Measurements from ENCODE around the gene RYR3. TPM values are rescaled to one million over a fixed set of nuclear protein-coding genes. Genes with fewer than 3 reads are reported as not detected.

The RYR3 gene
- total and polyA plus RNA-seq, 2 of the 13 experiments (the other 11 are each of a cell fraction or from before 2014, with no cell fraction given): not detected

GRCh38 chr15:33639051-33639450 lies 328.3 kb downstream of the RYR3 start:
- H4K20me1 ChIP-seq (ENCODE audit: insufficient read depth, low read length): no peaks in the 10 kb centered on the region
- no peak overlapping the region for H3K4me3 ChIP-seq (replicated peaks in 1 of 3; ENCODE audit: insufficient read depth in 1 of 3, low read depth in 2 of 3, low read length in 3 of 3)
- FAIRE-seq: no peak
- intact Hi-C loops (cut with micrococcal nuclease; ENCODE audit: unreplicated experiment) (no loop called here), in situ Hi-C loops (cut with HindIII; ENCODE audit: extremely low pct_ligation_motif_present, low pct_unique_long_range_greater_than_20kb) (no loop called here)
- no peak overlapping the region for H3K9ac ChIP-seq (ENCODE audit: insufficient read depth, low read depth, low read length)
- H3K4me1 ChIP-seq (ENCODE audit: insufficient read depth, low read length): no peaks in the 10 kb centered on the region
- H2AFZ ChIP-seq (ENCODE audit: low read length): no peak overlapping the region
- H3K27me3 ChIP-seq (ENCODE audit: control insufficient read depth in 1 of 2, insufficient read depth in 2 of 2, low read length in 2 of 2): peaks cover 0 to 20% of the 10 kb centered on the region in 2 experiments; a peak in 2 of 5 replicates
- BruUV-seq (replicated peaks): no TSS peak
- no peak for ATAC-seq
- DNase-seq (ENCODE audit: low spot score): no peak
- no peaks in the 10 kb centered on the region for H3K79me2 ChIP-seq (ENCODE audit: insufficient read depth, low read length)
- H3K36me3 ChIP-seq (replicated peaks in 1 of 2; ENCODE audit: control insufficient read depth in 1 of 2, insufficient read depth in 2 of 2, low read length in 2 of 2): no peaks in the 10 kb centered on the region
- H3K4me2 ChIP-seq (ENCODE audit: low read depth, low read length): no peak overlapping the region
- no peak overlapping the region for H3K27ac ChIP-seq (ENCODE audit: extremely low read length, insufficient read depth, low read length)
- WGBS (ENCODE audit: low lambda C conversion rate): 22% methylated on average over 4 of the region's 4 CpGs
- no peak for TF ChIP-seq HOXD1 (CRISPR knock-in tag; IDR thresholded peaks at IDR 0.05)
- no peak for TF ChIP-seq ARNTL (CRISPR knock-in tag; IDR thresholded peaks at IDR 0.05)
- no peak for TF ChIP-seq ZNF782 (CRISPR knock-in tag; IDR thresholded peaks at IDR 0.05; ENCODE audit: borderline replicate concordance)
- TF ChIP-seq CBX2 (IDR thresholded peaks at IDR 0.05; ENCODE audit: low read depth, low read length): no peak
- no peak for TF ChIP-seq CBX2 (CRISPR knock-in tag; IDR thresholded peaks at IDR 0.05; ENCODE audit: low read depth)
- TF ChIP-seq ZNF275 (CRISPR knock-in tag; IDR thresholded peaks at IDR 0.05; ENCODE audit: borderline replicate concordance): no peak
- no peak for TF ChIP-seq MIER2 (CRISPR knock-in tag; IDR thresholded peaks at IDR 0.05)
- H3K9me3 ChIP-seq (ENCODE audit: low read length): no peaks in the 10 kb centered on the region
- ChIA-PET CTCF (ENCODE audit: low intra/inter-chr PET ratio, low total read pairs) (no interaction called here), POLR2A (no interaction called here)

DNA sequence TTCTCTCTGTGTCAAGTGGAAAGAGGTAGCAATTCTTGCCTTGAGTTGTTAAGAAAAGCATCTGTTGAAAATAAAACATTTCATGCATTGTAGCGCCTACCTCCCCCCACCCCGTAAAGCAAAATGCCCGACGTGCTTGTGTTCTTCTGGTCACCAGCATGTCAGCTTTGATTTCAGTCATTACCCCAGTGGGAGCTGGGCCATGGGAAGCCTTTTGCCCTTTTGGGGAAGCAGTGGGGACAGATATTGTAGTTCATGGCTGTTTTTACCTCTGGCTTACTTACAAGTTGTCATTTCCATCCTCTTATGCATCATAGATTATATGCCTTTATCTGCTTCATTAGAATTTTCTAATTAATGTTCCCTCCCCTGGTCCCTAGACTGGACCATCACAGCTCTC lies 328.7 kb downstream of the RYR3 start:
- in situ Hi-C loops (cut with HindIII; ENCODE audit: extremely low pct_ligation_motif_present, low pct_unique_long_range_greater_than_20kb) (no loop called here), intact Hi-C loops (cut with micrococcal nuclease; ENCODE audit: unreplicated experiment) (no loop called here)
- no peaks in the 10 kb centered on the region for H3K9me3 ChIP-seq (ENCODE audit: low read length)
- no peak overlapping the region for H3K27ac ChIP-seq (ENCODE audit: extremely low read length, insufficient read depth, low read length)
- no peaks in the 10 kb centered on the region for H3K4me1 ChIP-seq (ENCODE audit: insufficient read depth, low read length)
- no peak for ATAC-seq
- no peak for TF ChIP-seq ZNF10 (CRISPR knock-in tag; IDR thresholded peaks at IDR 0.05; ENCODE audit: borderline replicate concordance, low read depth)
- TF ChIP-seq TSC22D2 (CRISPR knock-in tag; IDR thresholded peaks at IDR 0.05; ENCODE audit: borderline replicate concordance): no peak
- no peak for TF ChIP-seq MTERF4 (CRISPR knock-in tag; IDR thresholded peaks at IDR 0.05)
- no peak for TF ChIP-seq HNRNPLL (IDR thresholded peaks at IDR 0.05; ENCODE audit: low read depth, low read length, poor library complexity, severe bottlenecking)
- no peak for FAIRE-seq
- H3K4me3 ChIP-seq (replicated peaks in 1 of 3; ENCODE audit: insufficient read depth in 1 of 3, low read depth in 2 of 3, low read length in 3 of 3): no peak overlapping the region
- no peak for DNase-seq (ENCODE audit: low spot score)
- WGBS (ENCODE audit: low lambda C conversion rate): 45% methylated on average over 3 of the region's 4 CpGs
- peaks cover 0 to 24% of the 10 kb centered on the region in 2 experiments; a peak in 3 of 5 replicates for H3K27me3 ChIP-seq (ENCODE audit: control insufficient read depth in 1 of 2, insufficient read depth in 2 of 2, low read length in 2 of 2)
- no peaks in the 10 kb centered on the region for H3K36me3 ChIP-seq (replicated peaks in 1 of 2; ENCODE audit: control insufficient read depth in 1 of 2, insufficient read depth in 2 of 2, low read length in 2 of 2)
- H2AFZ ChIP-seq (ENCODE audit: low read length): no peak overlapping the region
- no peaks in the 10 kb centered on the region for H3K79me2 ChIP-seq (ENCODE audit: insufficient read depth, low read length)
- H3K9ac ChIP-seq (ENCODE audit: insufficient read depth, low read depth, low read length): no peak overlapping the region
- no peak overlapping the region for H3K4me2 ChIP-seq (ENCODE audit: low read depth, low read length)
- ChIA-PET POLR2A (no interaction called here), CTCF (ENCODE audit: low intra/inter-chr PET ratio, low total read pairs) (no interaction called here)
- no TSS peak for BruUV-seq (replicated peaks)
- H4K20me1 ChIP-seq (ENCODE audit: insufficient read depth, low read length): no peaks in the 10 kb centered on the region

Measured in HepG2 (cell line).